MG63 (cell line): Measurements from ENCODE around the gene PDE4D. TPM values are rescaled to one million over a fixed set of nuclear protein-coding genes. Genes with fewer than 3 reads are reported as not detected.

Experiments used
- DNase-seq: peaks from one replicate; pipeline ENCODE4 v3.0.0-alpha.2; 2020
- H3K27me3 ChIP-seq: fragments of 250-450 bp; sonication (Bioruptor Pico); 2 replicates; pipeline ENCODE4 v1.5.1; 2020; ENCODE audit warnings: mild to moderate bottlenecking, moderate library complexity
- H3K36me3 ChIP-seq: fragments of 250-450 bp; sonication (Bioruptor Pico); 2 replicates; pipeline ENCODE4 v1.5.1; 2020; ENCODE audit warnings: mild to moderate bottlenecking, moderate library complexity
- H3K4me3 ChIP-seq: fragments of 250-450 bp; sonication (Bioruptor Pico); 2 replicates; pipeline ENCODE4 v1.5.1; 2020; ENCODE audit warnings: mild to moderate bottlenecking, moderate library complexity
- H3K9me3 ChIP-seq: fragments of 250-450 bp; sonication (Bioruptor Pico); 2 replicates; pipeline ENCODE4 v1.5.1; 2020; ENCODE audit warnings: mild to moderate bottlenecking, moderate library complexity
- total RNA-seq: library from RNA; depleted of rRNA; stranded (reverse); fragments of >200 nt; shearing (Covaris generic); gene quantifications from 2 replicates; pipeline ENCODE4 v1.2.3, GENCODE V29; 2014; ENCODE audit warnings: low replicate concordance

PDE4D gene
- total RNA-seq, 1 experiment from 2014 or later: 3.1 TPM

- H3K9me3 ChIP-seq: no peaks in the 10 kb centered on the region
- DNase-seq: no peak
- H3K36me3 ChIP-seq: no peaks in the 10 kb centered on the region
- no peaks in the 10 kb centered on the region for H3K27me3 ChIP-seq
- no peak overlapping the region for H3K4me3 ChIP-seq
These were observed 149.0 kb downstream of the PDE4D start for GRCh38 chr5:59744531-59744992.

- Histone ChIP-seq H3K9me3 (no peaks in the 10 kb centered on the region), H3K4me3 (no peak overlapping the region), H3K27me3 (no peaks in the 10 kb centered on the region), H3K36me3 (no peaks in the 10 kb centered on the region)
- no peak for DNase-seq
These were observed 151.9 kb downstream of the PDE4D start for GRCh38 chr5:59741599-59741998.

GRCh38 chr5:59738024-59738423 lies 155.5 kb downstream of the PDE4D start:
- DNase-seq: no peak
- H3K9me3 ChIP-seq: no peaks in the 10 kb centered on the region
- H3K36me3 ChIP-seq: no peaks in the 10 kb centered on the region
- H3K4me3 ChIP-seq: no peak overlapping the region
- H3K27me3 ChIP-seq: no peaks in the 10 kb centered on the region

GRCh38 chr5:59732806-59733205 lies 160.7 kb downstream of the PDE4D start:
- Histone ChIP-seq H3K4me3 (no peak overlapping the region), H3K36me3 (no peaks in the 10 kb centered on the region), H3K9me3 (no peaks in the 10 kb centered on the region), H3K27me3 (no peaks in the 10 kb centered on the region)
- no peak for DNase-seq

GRCh38 chr5:59732301-59732700 lies 161.2 kb downstream of the PDE4D start:
- no peaks in the 10 kb centered on the region for H3K27me3 ChIP-seq
- H3K9me3 ChIP-seq: no peaks in the 10 kb centered on the region
- no peak for DNase-seq
- H3K36me3 ChIP-seq: no peaks in the 10 kb centered on the region
- H3K4me3 ChIP-seq: no peak overlapping the region

- H3K27me3 ChIP-seq: no peaks in the 10 kb centered on the region
- no peak overlapping the region for H3K4me3 ChIP-seq
- H3K36me3 ChIP-seq: no peaks in the 10 kb centered on the region
- DNase-seq: no peak
- no peaks in the 10 kb centered on the region for H3K9me3 ChIP-seq
These were observed 161.7 kb downstream of the PDE4D start for GRCh38 chr5:59731809-59732208.

GRCh38 chr5:59729820-59730219 lies 163.7 kb downstream of the PDE4D start:
- H3K27me3 ChIP-seq: no peaks in the 10 kb centered on the region
- H3K4me3 ChIP-seq: no peak overlapping the region
- no peaks in the 10 kb centered on the region for H3K9me3 ChIP-seq
- DNase-seq: no peak
- H3K36me3 ChIP-seq: no peaks in the 10 kb centered on the region

GRCh38 chr5:59729357-59729756 lies 164.2 kb downstream of the PDE4D start:
- H3K27me3 ChIP-seq: no peaks in the 10 kb centered on the region
- H3K9me3 ChIP-seq: no peaks in the 10 kb centered on the region
- H3K4me3 ChIP-seq: no peak overlapping the region
- H3K36me3 ChIP-seq: no peaks in the 10 kb centered on the region
- no peak for DNase-seq

- no peaks in the 10 kb centered on the region for H3K27me3 ChIP-seq
- H3K4me3 ChIP-seq: no peak overlapping the region
- H3K36me3 ChIP-seq: no peaks in the 10 kb centered on the region
- no peaks in the 10 kb centered on the region for H3K9me3 ChIP-seq
- no peak for DNase-seq
These were observed 165.2 kb downstream of the PDE4D start for GRCh38 chr5:59728356-59728755.

GRCh38 chr5:59727186-59727585 lies 166.3 kb downstream of the PDE4D start:
- Histone ChIP-seq H3K27me3 (no peaks in the 10 kb centered on the region), H3K9me3 (no peaks in the 10 kb centered on the region), H3K36me3 (no peaks in the 10 kb centered on the region), H3K4me3 (no peak overlapping the region)
- no peak for DNase-seq

GRCh38 chr5:59725392-59725767 lies 168.1 kb downstream of the PDE4D start:
- no peak for DNase-seq
- no peaks in the 10 kb centered on the region for H3K27me3 ChIP-seq

GRCh38 chr5:59724482-59725391 lies 168.8 kb downstream of the PDE4D start:
- no peak overlapping the region for H3K4me3 ChIP-seq
- DNase-seq: peak; percentile 41
- no peaks in the 10 kb centered on the region for H3K27me3 ChIP-seq
- no peaks in the 10 kb centered on the region for H3K36me3 ChIP-seq
- no peaks in the 10 kb centered on the region for H3K9me3 ChIP-seq

More at GRCh38 chr5:59725392-59725767, 168.1 kb downstream of the PDE4D start:
- no peak overlapping the region for H3K4me3 ChIP-seq
- H3K36me3 ChIP-seq: no peaks in the 10 kb centered on the region
- H3K9me3 ChIP-seq: no peaks in the 10 kb centered on the region

- Histone ChIP-seq H3K27me3 (no peaks in the 10 kb centered on the region), H3K4me3 (no peak overlapping the region)
- no peak for DNase-seq
These were observed 170.7 kb downstream of the PDE4D start for GRCh38 chr5:59722874-59723273.

GRCh38 chr5:59721741-59722140 lies 171.8 kb downstream of the PDE4D start:
- H3K36me3 ChIP-seq: no peaks in the 10 kb centered on the region
- H3K27me3 ChIP-seq: no peaks in the 10 kb centered on the region
- H3K4me3 ChIP-seq: no peak overlapping the region
- no peaks in the 10 kb centered on the region for H3K9me3 ChIP-seq
- no peak for DNase-seq

More at GRCh38 chr5:59722874-59723273, 170.7 kb downstream of the PDE4D start:
- Histone ChIP-seq H3K36me3 (no peaks in the 10 kb centered on the region), H3K9me3 (no peaks in the 10 kb centered on the region)

- no peaks in the 10 kb centered on the region for H3K27me3 ChIP-seq
- no peaks in the 10 kb centered on the region for H3K9me3 ChIP-seq
- no peak for DNase-seq
- no peak overlapping the region for H3K4me3 ChIP-seq
- no peaks in the 10 kb centered on the region for H3K36me3 ChIP-seq
These were observed 173.5 kb downstream of the PDE4D start for GRCh38 chr5:59720063-59720462.

- Histone ChIP-seq H3K4me3 (no peak overlapping the region), H3K36me3 (no peaks in the 10 kb centered on the region), H3K9me3 (no peaks in the 10 kb centered on the region; the same call in 1 of the 2 replicates), H3K27me3 (no peaks in the 10 kb centered on the region)
- DNase-seq: no peak
These were observed 176.5 kb downstream of the PDE4D start for GRCh38 chr5:59716966-59717500.

- DNase-seq: no peak
These were observed 177.5 kb downstream of the PDE4D start for GRCh38 chr5:59716029-59716428.

GRCh38 chr5:59715228-59715627 lies 178.3 kb downstream of the PDE4D start:
- no peak overlapping the region for H3K4me3 ChIP-seq
- DNase-seq: no peak
- H3K27me3 ChIP-seq: no peaks in the 10 kb centered on the region
- H3K9me3 ChIP-seq: no peaks in the 10 kb centered on the region; the same call in 1 of the 2 replicates
- no peaks in the 10 kb centered on the region for H3K36me3 ChIP-seq

More at GRCh38 chr5:59716029-59716428, 177.5 kb downstream of the PDE4D start:
- Histone ChIP-seq H3K36me3 (no peaks in the 10 kb centered on the region), H3K9me3 (no peaks in the 10 kb centered on the region; the same call in 1 of the 2 replicates), H3K27me3 (no peaks in the 10 kb centered on the region), H3K4me3 (no peak overlapping the region)
